ENCODE results near the gene TGFB2. TPM values are rescaled to one million over a fixed set of nuclear protein-coding genes. Genes with fewer than 3 reads are reported as not detected.

TGFB2 gene
- total RNA-seq, 3 donors from 2014 or later (not counting 1 experiment from before 2014, with no cell fraction given): 0.07 TPM; not detected in 2

DNA sequence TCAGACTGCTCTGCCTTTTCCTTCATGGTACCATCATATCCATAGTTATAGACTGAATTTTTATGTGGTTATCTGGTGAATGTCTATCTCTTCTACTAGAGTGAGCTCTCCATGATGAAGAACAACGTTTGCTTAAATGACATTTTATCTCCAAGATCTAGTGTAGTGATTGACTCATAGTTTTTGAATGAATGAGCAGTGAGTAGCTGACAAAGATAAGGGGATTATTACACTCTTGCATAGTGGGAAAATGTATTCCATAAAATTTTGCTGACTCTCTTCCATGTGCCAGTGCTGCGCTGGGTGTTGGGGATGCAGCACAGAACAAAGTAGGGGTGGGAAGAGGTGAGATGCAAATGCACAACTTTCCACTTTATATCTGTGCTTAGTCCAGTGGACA lies 147.7 kb downstream of the TGFB2 start:
- no peak for TF ChIP-seq CTCF (IDR thresholded peaks at IDR 0.05)
- WGBS (ENCODE audit: insufficient coverage): 73% methylated on average over 2 of the region's 2 CpGs
- ATAC-seq (no peak), DNase-seq (no peak)
- H3K27me3 Mint-ChIP-seq (ENCODE audit: low read depth in 2 of 2): no peaks in the 10 kb centered on the region
- intact Hi-C loops (cut with micrococcal nuclease): no loop called here
- H3K4me3 Mint-ChIP-seq: no peak overlapping the region
- Histone ChIP-seq H3K4me3 (ENCODE audit: low read length) (no peak overlapping the region), H3K27ac (ENCODE audit: low read length) (no peak overlapping the region), H3K27me3 (ENCODE audit: control insufficient read depth, insufficient read depth, low read length) (no peaks in the 10 kb centered on the region), H3K9me3 (ENCODE audit: control insufficient read depth, insufficient read depth, low read length) (no peaks in the 10 kb centered on the region), H3K4me1 (ENCODE audit: control insufficient read depth, insufficient read depth, low read length) (no peaks in the 10 kb centered on the region), H3K36me3 (ENCODE audit: control insufficient read depth, insufficient read depth, low read length) (no peaks in the 10 kb centered on the region)
- no peaks in the 10 kb centered on the region for H3K4me1 Mint-ChIP-seq
- H3K9me3 Mint-ChIP-seq: peaks cover 6 to 7% of the 10 kb centered on the region in 2 donors
- H3K36me3 Mint-ChIP-seq: no peaks in the 10 kb centered on the region
- H3K27ac Mint-ChIP-seq: no peak overlapping the region

- Histone ChIP-seq H3K9me3 (ENCODE audit: control insufficient read depth, insufficient read depth, low read length) (no peaks in the 10 kb centered on the region), H3K4me1 (ENCODE audit: control insufficient read depth, insufficient read depth, low read length) (no peaks in the 10 kb centered on the region), H3K36me3 (ENCODE audit: control insufficient read depth, insufficient read depth, low read length) (no peaks in the 10 kb centered on the region), H3K27ac (ENCODE audit: low read length) (no peak overlapping the region), H3K27me3 (ENCODE audit: control insufficient read depth, insufficient read depth, low read length) (no peaks in the 10 kb centered on the region), H3K4me3 (ENCODE audit: low read length) (no peak overlapping the region)
- TF ChIP-seq CTCF (IDR thresholded peaks at IDR 0.05): no peak
- Mint-ChIP-seq H3K36me3 (no peaks in the 10 kb centered on the region), H3K9me3 (peaks cover 7 to 9% of the 10 kb centered on the region in 2 donors), H3K27me3 (ENCODE audit: low read depth in 2 of 2) (no peaks in the 10 kb centered on the region), H3K4me3 (no peak overlapping the region), H3K4me1 (peaks cover 0 to 4% of the 10 kb centered on the region in 2 donors), H3K27ac (no peak overlapping the region)
- WGBS (ENCODE audit: insufficient coverage): 31% methylated on average over 1 of the region's 2 CpGs
- no peak for ATAC-seq
- DNase-seq: no peak
- intact Hi-C loops (cut with micrococcal nuclease): no loop called here
Observed at GRCh38 chr1:218493986-218494385, 148.8 kb downstream of the TGFB2 start.

Other genes with a start within 250 kb of the TGFB2 start
- gene RRP15, start 60.0 kb upstream of the TGFB2 start, total RNA-seq: 10 to 100 TPM in 2 of 3 donors, 1 to 10 TPM in 1; 9.2 to 15.3 (median 13.3) TPM